ENCODE results near the gene IFT122.

GRCh38 chr3:129429080-129429451 lies 11.0 kb upstream of the IFT122 start:
- TF ChIP-seq EP300 (IDR thresholded peaks at IDR 0.05; ENCODE audit: borderline replicate concordance), result no peak
- TF ChIP-seq CREB1 (IDR thresholded peaks at IDR 0.05; ENCODE audit: low read depth), result no peak
- no peak for TF ChIP-seq USF1 (IDR thresholded peaks at IDR 0.05)

Data from Ishikawa (cell line).